Lung (tissue), 16 donors: ENCODE results near the gene ARL13A. TPM values are rescaled to one million over a fixed set of nuclear protein-coding genes. Genes with fewer than 3 reads are reported as not detected.

Source experiments
- ATAC-seq: fragments of 200-7000 bp; cut with Tn5 transposase; one replicate; pipeline ENCODE4 v1.9.1; 2020; ENCODE audit warnings: moderate number of reproducible peaks; ENCODE audit not compliant: insufficient read depth, low FRiP score
- DNase-seq, 3 donors: peaks; one replicate each; pipeline ENCODE4 v3.0.0-alpha.2; 2013 to 2017
- H3K27ac ChIP-seq, 2 donors: one replicate each; pipeline ENCODE4 v1.5.1; 2013; ENCODE audit warnings: mild to moderate bottlenecking in 2 of 2, moderate library complexity in 2 of 2, control low read depth in 1 of 2, inconsistent platforms in 1 of 2, low read depth in 1 of 2, low read length in 1 of 2
- H3K27me3 ChIP-seq, 3 donors: one replicate each; pipeline ENCODE4 v1.5.1; 2013; ENCODE audit warnings: low read length in 2 of 3; ENCODE audit not compliant: control insufficient read depth in 3 of 3, insufficient read depth in 3 of 3
- H3K36me3 ChIP-seq, 4 donors: one replicate each; pipeline ENCODE4 v1.5.1; 2013; ENCODE audit warnings: low read length in 4 of 4, mild to moderate bottlenecking in 1 of 4, moderate library complexity in 1 of 4; ENCODE audit not compliant: control insufficient read depth in 4 of 4, insufficient read depth in 4 of 4
- H3K4me1 ChIP-seq, 5 donors: one replicate each; pipeline ENCODE4 v1.5.1; 2013; ENCODE audit warnings: low read length in 5 of 5, mild to moderate bottlenecking in 2 of 5, moderate library complexity in 1 of 5; ENCODE audit not compliant: control insufficient read depth in 5 of 5, insufficient read depth in 5 of 5
- H3K4me3 ChIP-seq: one replicate; pipeline ENCODE4 v1.5.1; 2013; ENCODE audit warnings: mild to moderate bottlenecking, control low read depth, moderate library complexity
- H3K9ac ChIP-seq, 2 donors: one replicate each; pipeline ENCODE4 v1.5.1; 2013; ENCODE audit warnings: low read length in 2 of 2, control low read depth in 1 of 2; ENCODE audit not compliant: insufficient read depth in 1 of 2
- H3K9me3 ChIP-seq, 4 donors: one replicate each; pipeline ENCODE4 v1.5.1; 2013; ENCODE audit warnings: low read length in 3 of 4, mild to moderate bottlenecking in 1 of 4, moderate library complexity in 1 of 4; ENCODE audit not compliant: control insufficient read depth in 4 of 4, insufficient read depth in 3 of 4
- CTCF ChIP-seq: IDR thresholded peaks from 2 replicates; pipeline ENCODE4 v1.5.1; 2012; ENCODE audit warnings: mild to moderate bottlenecking; ENCODE audit errors: control extremely low read depth, extremely low read depth
- WGBS, 2 donors: extraction: QIAGEN DNeasy Blood & Tissue Kit; methylation state at CpG; one replicate each; pipeline ENCODE4 v1.1.7; 2013; 5-methylcytosine and 5-hydroxymethylcytosine counted together
- long read RNA-seq, 5 donors: transcript quantifications; one replicate each; lab custom pipeline, GENCODE V29; 2026
- polyA plus RNA-seq, 2 donors: library from polyadenylated mRNA; stranded (reverse); fragments of 200-250 nt; gene quantifications; one replicate each; pipeline ENCODE4 v1.2.1, GENCODE V29; 2013
- total RNA-seq, 2 donors: library from RNA; depleted of rRNA in 1 of 2; stranded (reverse); fragments of >200 nt in 1 of 2; gene quantifications; one replicate each; pipeline ENCODE4 v1.2.1, GENCODE V29; 2014 to 2021
- donor health status: control.
- donor health status: control.
- donor health status: Bipolar disorder and iron deficiency.
- donor health status: healthy.
- donor health status: DM: yes; HTN: yes; CAD: no.

The ARL13A gene
- total RNA-seq (not detected), polyA plus RNA-seq (not detected)
- long read RNA-seq, donor 1 = 0 reads
- long read RNA-seq, donor 2 = 0 reads
- long read RNA-seq, donor 3 = 0 reads
- long read RNA-seq, donor 4 = 0 reads
- long read RNA-seq, donor 5 = 0 reads

GRCh38 chrX:100969408-100969807 is at the start of gene ARL13A:
Gene ARL13A, plus strand, starts transcription at chrX:100969708. Its CDS starts 3,982 bp downstream, at chrX:100973690.
- no peak for DNase-seq
- peaks cover 0 to 5% (median 0%) of the 10 kb centered on the region in 4 donors for H3K9me3 ChIP-seq
- no peak for TF ChIP-seq CTCF
- no peak within 1 kb of the TSS for H3K27ac ChIP-seq
- 81 to 100% methylated on average over 2 of the region's 2 CpGs for WGBS, 2 donors
- H3K36me3 ChIP-seq = no peaks in the 10 kb centered on the region
- no peak within 1 kb of the TSS for H3K4me3 ChIP-seq
- H3K27me3 ChIP-seq = no peaks in the 10 kb centered on the region
- no peak for ATAC-seq
- H3K9ac ChIP-seq = no peak within 1 kb of the TSS
- H3K4me1 ChIP-seq = no peaks in the 10 kb centered on the region

GRCh38 chrX:100924375-100924774 is 45.1 kb upstream of the ARL13A start:
- H3K27me3 ChIP-seq = peaks cover 0 to 2% (median 0%) of the 10 kb centered on the region in 3 donors
- H3K27ac ChIP-seq = no peak overlapping the region
- no peak overlapping the region for H3K9ac ChIP-seq
- H3K9me3 ChIP-seq = peaks cover 0 to 2% (median 0%) of the 10 kb centered on the region in 4 donors
- WGBS, 2 donors = 57 to 69% methylated on average over 3 of the region's 3 CpGs
- DNase-seq = no peak
- no peak overlapping the region for H3K4me3 ChIP-seq
- ATAC-seq = peak; percentile 51
- H3K4me1 ChIP-seq = peaks cover 0 to 2% (median 0%) of the 10 kb centered on the region in 5 donors
- H3K36me3 ChIP-seq = no peaks in the 10 kb centered on the region
- no peak for TF ChIP-seq CTCF

- DNase-seq (no peak), ATAC-seq (no peak)
- no peak for TF ChIP-seq CTCF
- peaks cover 0 to 5% (median 2%) of the 10 kb centered on the region in 4 donors for H3K9me3 ChIP-seq
- no peak overlapping the region for H3K4me3 ChIP-seq
- H3K27me3 ChIP-seq = peaks cover 0 to 4% (median 2%) of the 10 kb centered on the region in 3 donors
- no peaks in the 10 kb centered on the region for H3K36me3 ChIP-seq
- no peak overlapping the region for H3K27ac ChIP-seq
- WGBS, 2 donors = 52 to 85% methylated on average over 2 of the region's 2 CpGs
- no peak overlapping the region for H3K9ac ChIP-seq
- peaks cover 0 to 2% (median 0%) of the 10 kb centered on the region in 5 donors for H3K4me1 ChIP-seq
These were observed 43.1 kb upstream of the ARL13A start for GRCh38 chrX:100926453-100926852.
